HTERT RPE-1 (cell line): ENCODE measurements around the gene OR2A7.
"Not testable (repeated sequence)": the region's sequence is repeated elsewhere in the genome, so short reads cannot be mapped to it uniquely, and the experiment has no call there.

ENCODE experiments used
- in situ Hi-C: fragments of 300-500 bp; cut with MboI; formaldehyde crosslinking; loops from 4 replicates; pipeline ENCODE4 v1.14.3; 2020; ENCODE audit warnings: low sequenced_read_pairs

The OR2A7 gene

DNA sequence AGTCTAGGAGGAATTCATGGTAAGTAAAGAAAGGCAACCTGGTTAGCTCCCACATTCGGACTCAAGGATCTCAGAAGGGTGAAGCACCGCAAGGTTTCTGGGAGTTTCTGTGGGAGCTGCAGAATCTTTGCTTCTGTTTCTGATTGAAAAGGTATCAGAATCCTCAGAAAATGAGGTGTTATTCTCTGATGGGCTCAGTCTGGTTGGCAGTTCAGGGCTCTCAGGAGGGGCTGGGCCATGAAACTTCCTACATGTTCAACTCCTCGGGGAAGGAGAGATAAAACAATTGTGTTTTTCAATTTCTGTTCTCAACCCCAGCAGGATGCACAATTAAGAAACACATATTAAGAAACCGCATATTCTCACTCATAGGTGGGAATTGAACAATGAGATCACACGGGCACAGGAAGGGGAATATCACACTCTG lies 9.1 kb downstream of the OR2A7 start:
- in situ Hi-C loops: no loop called here

DNA sequence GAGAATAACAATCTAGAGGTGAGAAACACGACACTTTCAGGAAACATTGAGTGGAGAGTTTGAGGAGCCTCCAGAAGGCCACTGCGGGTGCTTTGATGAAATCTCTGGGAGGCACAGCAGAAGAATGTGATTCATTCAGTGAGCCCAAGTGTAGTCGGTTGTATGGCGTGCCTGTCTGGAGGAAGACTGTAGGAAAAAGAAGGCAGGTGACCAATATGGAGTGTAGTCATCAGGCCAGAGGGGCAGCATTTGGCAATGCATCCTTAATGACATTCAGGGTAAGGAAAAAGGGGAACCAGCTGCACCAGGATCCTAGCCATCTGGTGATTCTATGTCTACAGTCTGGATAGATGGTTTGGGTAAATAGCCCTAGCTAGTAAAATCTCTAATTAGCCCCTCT lies 12.3 kb downstream of the OR2A7 start:
- in situ Hi-C loops: not testable (repeated sequence)

DNA sequence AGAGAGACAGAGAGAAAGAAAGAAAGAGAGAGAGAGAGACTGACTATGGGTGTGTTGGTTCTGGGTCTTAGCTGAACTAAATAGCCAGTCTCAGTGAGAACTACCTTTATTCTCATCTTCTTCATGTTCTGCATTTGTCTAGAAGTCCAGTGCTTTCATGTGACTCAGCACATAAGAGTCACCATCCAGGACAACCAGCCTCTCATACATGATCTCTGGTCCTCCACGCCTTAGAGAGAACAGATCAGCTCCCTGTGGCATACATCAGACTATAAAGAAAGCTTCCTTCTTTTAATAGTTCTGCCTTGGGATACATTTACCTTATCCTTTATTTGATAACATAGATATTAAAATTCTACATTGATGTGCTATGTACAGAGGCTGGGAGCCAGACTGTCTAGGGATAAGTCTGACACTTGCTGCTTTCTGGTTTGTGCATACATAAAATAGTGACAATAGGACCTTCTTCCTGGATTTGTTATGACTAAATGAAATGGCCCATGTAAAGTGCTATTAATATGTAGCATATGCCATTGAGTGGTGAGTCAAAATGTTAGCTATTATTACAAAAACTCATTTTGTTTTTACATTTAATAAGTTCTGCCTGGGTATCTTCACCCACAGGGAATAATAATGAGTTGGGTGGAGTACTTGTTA lies 16.8 kb downstream of the OR2A7 start:
- in situ Hi-C loops: not testable (repeated sequence)

DNA sequence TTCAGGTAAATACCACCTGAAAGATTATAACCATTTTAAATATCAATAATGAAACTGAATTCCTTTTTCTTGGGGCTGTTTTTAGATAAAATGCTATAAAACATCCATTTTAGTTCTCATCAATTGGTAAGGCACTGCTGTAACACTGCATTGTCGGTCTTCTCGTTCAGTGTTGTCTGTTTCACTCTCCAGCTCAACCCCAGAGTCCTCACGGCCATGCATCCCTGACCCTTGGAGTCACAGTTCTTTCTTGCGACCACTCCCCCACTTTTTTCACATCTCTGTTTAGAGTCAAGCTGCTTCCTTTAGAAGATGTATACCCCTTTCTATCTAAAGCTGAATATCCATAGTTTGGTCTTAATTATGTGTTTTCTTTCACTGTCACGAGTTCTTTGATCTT lies 17.6 kb downstream of the OR2A7 start:
- in situ Hi-C loops: not testable (repeated sequence)

DNA sequence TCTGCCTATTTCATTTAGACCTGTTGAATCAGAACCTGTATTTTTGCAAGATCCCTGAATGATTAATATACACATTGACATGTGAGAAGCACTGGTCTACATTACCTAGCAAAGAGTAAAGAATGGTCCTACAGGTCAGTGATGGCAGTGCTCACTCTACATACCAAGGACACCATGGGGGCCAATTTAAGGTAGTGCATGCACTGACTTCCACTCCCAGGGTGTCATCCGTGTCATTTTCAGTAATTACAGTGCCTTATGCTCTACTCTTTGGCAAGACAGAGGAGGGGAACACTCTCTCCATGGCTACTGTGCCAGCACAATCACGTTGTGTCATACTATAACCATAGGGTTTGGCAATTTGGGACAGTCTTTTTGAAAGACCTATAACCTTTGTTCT lies 19.2 kb downstream of the OR2A7 start:
- in situ Hi-C loops: not testable (repeated sequence)

DNA sequence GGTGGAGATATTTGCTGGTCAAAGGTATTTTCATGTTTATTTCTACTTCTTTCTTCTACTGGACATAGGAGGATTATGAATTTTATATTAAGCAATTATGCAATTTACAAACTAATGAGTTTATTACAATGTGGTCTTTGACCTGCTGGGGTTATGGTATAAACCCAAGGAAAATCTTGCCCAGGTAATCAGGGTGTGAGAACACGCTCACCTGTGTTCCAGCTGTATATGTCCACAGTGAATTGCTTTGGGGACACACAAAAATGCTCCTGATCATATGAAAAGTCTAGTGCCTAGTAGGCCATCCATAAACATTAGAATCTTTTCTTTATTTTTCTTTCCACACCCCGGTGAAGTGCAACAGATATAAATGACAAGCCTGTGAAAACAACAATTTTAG lies 25.2 kb downstream of the OR2A7 start, which contains the start of gene OR2A42:
OR2A42 (minus strand) TSS at position 241 of the 400 bp plus-strand sequence. CDS start 6,762 bp downstream, outside the sequence.
- in situ Hi-C loops: not testable (repeated sequence)

DNA sequence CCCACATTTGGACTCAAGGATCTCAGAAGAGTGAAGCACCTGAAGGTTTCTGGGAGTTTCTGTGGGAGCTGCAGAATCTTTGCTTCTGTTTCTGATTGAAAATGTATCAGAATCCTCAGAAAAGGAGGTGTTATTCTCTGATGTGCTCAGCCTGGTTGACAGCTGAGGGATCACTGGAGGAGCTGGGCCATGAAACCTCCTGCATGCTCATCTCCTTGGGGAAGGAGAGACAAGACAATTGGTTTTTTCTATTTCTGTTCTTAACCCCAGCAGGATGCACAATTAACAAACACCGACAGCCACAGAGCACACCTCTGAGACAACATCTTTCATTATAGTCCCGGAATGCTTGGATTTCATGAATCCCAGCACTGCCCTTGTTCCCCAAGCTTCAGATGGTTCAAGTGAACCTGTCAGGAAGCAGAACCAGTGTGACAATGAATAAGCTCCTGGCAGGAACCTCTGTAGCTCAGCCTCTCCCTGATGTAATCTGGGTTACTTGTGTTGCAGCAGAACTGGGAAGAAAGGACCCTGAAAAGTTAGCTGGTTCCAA lies 26.0 kb downstream of the OR2A7 start:
- in situ Hi-C loops: not testable (repeated sequence)

DNA sequence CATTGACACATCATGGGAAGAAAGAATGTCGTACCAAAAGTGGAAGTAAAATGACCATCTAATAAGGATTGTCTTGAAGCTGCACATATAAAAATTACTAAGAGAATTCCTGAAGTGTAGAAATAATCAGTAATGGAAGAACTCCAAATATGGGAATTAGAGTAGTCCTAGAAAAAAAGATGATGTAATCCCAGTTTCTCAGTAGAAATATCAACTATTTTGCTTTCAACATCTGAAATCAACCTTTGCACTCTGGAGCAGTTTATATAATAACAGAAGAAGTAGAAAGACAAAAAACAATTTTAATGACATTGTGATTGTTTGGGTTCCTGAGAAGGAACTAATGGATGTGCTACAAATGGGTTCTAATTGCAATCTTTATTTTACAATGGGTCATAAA lies 31.6 kb downstream of the OR2A7 start:
- in situ Hi-C loops: not testable (repeated sequence)

DNA sequence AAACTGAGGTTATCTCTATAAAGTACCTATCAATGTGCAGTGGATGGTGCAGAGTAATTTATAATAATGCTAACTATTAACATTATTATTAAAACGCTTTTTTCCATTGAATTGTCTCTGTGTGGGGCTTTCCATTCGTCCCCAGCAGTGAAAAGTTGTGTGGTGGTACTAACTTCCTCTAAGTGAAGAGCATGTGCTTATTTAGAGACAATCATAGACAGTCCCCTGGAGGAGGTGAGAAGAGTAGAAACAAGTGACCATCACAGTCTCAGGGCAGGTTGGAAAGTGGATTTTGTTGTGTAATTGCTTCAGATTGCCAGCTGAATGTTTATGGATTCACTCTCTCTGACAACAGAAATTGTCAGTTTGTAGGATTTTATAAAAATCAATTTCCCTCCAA lies 33.6 kb downstream of the OR2A7 start:
- in situ Hi-C loops: not testable (repeated sequence)

DNA sequence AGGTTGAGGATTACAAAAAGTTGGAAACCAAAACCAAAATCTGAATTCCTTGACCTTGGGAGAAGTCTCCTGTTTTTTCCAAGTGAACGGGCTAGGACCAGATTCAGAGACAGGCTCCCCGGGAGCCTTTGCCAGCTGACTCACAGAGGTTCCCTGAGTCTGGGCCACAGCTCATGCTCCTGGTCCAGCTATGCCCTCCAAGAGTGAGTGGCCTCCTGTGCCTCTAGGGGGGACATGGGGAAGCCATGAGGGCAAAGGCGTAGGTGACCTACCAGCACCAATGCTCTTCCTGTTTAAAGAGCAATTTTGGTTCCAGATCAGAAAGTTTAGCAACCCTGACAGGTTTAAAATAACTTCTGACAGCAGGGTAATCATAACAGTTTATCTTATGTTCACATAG lies 35.8 kb downstream of the OR2A7 start:
- in situ Hi-C loops: not testable (repeated sequence)

DNA sequence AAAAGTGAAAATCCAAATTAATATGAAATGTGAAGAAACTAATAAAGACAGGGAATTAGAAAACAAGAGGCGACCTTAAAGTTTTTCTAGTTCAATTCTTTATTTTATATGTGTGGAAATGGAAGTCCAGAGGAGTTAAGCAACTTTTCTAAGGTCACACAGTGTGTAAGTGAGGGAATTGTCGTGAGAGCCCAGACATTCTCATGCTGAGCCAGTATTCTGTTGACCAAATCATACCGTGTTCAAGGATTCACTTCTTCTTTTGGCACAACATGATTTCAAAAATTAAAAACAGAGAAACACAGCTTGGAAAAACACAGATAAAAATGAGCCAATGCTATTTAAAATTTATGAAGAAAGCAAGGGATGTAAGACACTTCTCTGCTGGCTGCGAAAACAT lies 37.7 kb downstream of the OR2A7 start:
- in situ Hi-C loops: not testable (repeated sequence)

DNA sequence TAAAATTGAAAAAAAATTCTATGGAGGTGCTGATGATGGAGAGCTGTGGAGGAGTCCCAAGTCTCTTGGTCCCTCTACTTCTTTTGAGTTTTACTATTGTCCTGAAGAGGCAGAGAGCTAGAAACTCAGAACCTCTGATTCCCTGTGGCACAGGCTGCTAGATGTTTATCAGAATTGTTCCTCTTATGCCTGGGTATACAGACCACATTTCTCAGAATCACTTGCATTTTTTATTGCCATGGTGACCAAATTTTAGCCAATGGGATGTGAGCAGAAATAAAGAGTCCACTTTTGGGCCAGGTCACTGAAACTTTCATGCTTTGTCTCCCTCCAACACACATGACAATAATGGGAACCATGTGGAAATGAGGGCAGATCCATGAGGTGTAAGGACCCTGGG lies 40.9 kb downstream of the OR2A7 start:
- in situ Hi-C loops: not testable (repeated sequence)

DNA sequence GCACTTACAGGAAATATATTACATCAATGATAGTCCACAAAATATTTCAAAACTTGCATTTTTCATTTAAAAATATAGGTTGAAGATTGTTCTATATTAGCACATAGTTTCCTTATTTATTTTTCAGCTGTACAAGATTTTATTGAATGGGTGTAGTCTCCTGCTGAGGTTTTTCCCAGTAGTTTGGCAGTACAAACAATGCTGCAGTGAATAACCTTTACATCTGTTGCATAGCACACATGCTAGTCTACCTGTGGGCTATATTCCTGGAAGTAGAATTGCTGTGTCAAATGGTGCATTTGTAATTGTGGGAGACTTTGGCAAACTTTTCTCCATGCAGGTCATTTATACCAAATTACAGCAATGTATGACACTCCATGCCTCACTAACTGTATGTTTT lies 44.1 kb downstream of the OR2A7 start:
- in situ Hi-C loops: not testable (repeated sequence)

DNA sequence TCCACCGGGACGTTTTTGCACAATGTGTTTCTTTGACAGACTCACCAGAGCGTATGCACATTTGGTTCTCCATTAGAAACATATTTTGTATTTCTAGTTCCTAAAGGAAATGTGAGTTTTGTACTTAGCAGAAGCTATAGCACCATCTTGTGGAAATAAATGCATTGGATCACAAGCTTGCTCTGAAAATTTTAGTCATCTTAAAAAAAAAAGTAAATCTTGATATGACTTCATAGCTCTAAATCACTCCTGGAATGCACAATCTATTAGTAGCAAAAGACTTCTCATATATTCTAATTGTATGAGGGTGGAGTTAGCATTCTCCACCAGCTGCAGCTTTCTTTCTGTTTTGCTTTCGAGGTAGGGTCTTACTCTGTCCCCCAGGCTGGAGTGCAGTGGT lies 45.4 kb downstream of the OR2A7 start:
- in situ Hi-C loops: not testable (repeated sequence)

DNA sequence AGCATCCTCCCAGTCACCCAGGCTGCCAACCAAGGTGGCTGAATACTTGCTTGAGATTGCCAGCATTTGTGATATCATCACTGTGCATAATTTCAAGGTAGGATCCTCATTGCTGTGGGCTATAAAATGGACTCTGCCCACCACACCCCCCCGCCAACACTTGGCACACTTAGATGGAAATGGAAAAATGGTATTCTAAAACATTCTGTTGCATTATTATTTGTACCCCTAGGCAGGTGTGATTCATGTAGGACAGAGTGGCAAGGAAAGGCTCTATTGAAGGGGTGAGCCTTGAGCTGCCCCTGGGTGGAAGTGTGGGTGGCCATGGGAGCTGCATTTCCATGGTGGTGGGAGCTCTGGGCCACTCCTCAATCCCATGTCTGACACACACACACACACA lies 46.0 kb downstream of the OR2A7 start:
- in situ Hi-C loops: not testable (repeated sequence)

DNA sequence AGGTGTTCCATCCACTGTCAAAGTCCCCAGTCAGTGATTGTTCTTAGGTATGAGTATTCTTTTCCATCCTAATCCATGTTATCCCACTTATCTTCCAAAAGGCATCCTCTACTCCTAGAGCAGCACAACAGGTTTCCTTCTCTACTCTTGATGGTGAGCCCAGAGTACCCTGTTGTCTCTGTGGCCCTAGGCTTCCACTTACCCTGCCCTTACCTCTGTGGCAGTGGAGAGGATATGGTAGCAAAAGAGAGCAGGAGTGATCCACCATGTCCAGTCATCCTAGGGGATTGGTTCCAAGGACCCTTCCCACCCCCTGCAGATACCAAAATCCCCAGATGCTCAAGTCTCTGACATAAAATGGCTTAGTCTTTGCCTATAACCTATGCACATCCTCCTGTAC lies 47.4 kb downstream of the OR2A7 start:
- in situ Hi-C loops: not testable (repeated sequence)
